Mammary epithelial cell (primary cell): ENCODE measurements around the gene PLP2.

ENCODE experiments used
- EZH2 ChIP-seq: IDR thresholded peaks from 2 replicates; pipeline ENCODE4 v1.6.1; 2012; ENCODE audit warnings: low read length, inconsistent platforms, borderline replicate concordance
- TF ChIP-seq, protein P1 (sequence below), 2 donors: IDR thresholded peaks in 1 of 2; conservative IDR thresholded peaks in 1 of 2; 2 replicates each; pipeline ENCODE4 v1.5.1; 2011 to 2012; ENCODE audit warnings: inconsistent platforms in 2 of 2, low read length in 2 of 2, mild to moderate bottlenecking in 2 of 2, control low read depth in 1 of 2, low read depth in 1 of 2; ENCODE audit not compliant: insufficient read depth in 1 of 2; ENCODE audit errors: extremely low read depth in 1 of 2

DNA sequence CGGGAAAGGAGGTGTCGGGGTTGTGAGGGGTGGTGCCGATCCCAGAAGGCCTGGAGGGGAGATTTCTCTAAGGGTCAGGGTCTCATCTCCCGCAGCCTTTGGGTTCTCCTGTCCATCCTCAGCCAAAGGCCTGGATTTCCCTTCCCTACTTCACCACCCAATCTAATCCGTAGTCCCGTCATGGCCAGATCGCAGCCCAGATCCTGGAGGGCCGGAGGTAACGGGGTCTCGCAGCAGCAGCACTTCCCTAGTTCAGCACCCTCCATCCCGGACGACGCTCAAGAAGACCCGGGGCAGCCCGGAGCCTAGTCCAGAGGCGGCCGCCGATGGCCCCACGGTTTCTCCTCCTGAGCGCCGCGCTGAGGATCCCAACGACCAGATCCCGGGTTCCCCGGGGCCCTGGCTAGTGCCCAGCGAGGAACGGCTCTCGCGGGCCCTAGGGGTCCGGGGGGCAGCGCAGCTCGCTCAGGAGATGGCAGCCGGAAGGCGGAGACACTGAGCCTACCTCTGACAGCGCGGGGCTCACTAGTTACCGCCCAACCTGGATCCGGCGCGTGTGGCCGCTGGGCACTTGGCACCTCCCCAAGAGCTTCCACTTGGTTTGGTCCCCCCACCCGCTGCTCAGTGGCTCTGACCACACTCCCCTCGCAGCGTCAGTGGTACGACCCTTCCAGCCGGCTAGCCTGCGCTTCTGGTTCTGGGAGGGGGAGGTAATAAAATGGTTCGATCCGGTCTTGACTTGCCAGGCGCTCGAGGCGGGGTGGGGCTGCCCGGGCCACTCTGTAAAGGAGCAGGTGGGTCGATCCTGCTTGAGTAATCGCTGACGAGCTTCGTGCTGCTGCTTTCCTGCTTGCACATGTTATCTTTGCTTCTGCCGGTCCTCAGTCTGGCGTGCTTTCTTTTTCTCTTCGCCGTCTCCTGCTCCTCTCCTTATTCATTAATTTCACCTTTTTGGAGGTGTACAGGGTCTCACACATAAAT lies 5.5 kb upstream of the PLP2 start:
- TF ChIP-seq EZH2: no peak
- TF ChIP-seq, protein P1, sequence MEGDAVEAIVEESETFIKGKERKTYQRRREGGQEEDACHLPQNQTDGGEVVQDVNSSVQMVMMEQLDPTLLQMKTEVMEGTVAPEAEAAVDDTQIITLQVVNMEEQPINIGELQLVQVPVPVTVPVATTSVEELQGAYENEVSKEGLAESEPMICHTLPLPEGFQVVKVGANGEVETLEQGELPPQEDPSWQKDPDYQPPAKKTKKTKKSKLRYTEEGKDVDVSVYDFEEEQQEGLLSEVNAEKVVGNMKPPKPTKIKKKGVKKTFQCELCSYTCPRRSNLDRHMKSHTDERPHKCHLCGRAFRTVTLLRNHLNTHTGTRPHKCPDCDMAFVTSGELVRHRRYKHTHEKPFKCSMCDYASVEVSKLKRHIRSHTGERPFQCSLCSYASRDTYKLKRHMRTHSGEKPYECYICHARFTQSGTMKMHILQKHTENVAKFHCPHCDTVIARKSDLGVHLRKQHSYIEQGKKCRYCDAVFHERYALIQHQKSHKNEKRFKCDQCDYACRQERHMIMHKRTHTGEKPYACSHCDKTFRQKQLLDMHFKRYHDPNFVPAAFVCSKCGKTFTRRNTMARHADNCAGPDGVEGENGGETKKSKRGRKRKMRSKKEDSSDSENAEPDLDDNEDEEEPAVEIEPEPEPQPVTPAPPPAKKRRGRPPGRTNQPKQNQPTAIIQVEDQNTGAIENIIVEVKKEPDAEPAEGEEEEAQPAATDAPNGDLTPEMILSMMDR (conservative IDR thresholded peaks at IDR 0.05 in 1 of 2, IDR thresholded peaks at IDR 0.05 in 1 of 2; ENCODE audit: extremely low read depth in 1 of 2, insufficient read depth in 1 of 2, low read depth in 1 of 2, low read length in 2 of 2): peak in 1 of 2 donors; percentile 47
